ENCODE measurements around the gene PLIN1.

Gene PLIN1

DNA sequence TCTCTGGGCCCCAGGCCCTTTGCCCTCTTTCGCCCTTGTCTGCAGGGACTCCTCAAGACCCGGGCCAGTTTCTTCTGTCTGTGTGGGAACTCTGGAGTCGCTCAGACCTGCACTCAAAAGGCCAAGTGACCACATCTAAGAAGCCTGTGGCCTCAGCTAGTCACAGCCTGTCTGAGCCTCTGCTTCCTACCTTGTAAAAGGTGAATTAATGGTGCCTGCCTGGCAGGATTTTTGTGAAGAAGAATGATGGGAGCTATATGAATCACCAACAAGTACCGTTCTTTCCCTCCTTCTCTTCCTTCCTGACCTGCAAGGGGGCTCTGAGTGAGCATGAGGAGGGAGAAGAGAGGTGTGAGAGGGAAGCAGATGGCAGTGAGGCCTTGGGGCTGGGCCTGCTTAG, 7.5 kb downstream of the PLIN1 start:
- no peak for DNase-seq

- no peak for DNase-seq
Measured at GRCh38 chr15:89670971-89671560, 8.1 kb downstream of the PLIN1 start.

- no peak for DNase-seq
Measured at GRCh38 chr15:89669941-89670340, 9.2 kb downstream of the PLIN1 start.

DNA sequence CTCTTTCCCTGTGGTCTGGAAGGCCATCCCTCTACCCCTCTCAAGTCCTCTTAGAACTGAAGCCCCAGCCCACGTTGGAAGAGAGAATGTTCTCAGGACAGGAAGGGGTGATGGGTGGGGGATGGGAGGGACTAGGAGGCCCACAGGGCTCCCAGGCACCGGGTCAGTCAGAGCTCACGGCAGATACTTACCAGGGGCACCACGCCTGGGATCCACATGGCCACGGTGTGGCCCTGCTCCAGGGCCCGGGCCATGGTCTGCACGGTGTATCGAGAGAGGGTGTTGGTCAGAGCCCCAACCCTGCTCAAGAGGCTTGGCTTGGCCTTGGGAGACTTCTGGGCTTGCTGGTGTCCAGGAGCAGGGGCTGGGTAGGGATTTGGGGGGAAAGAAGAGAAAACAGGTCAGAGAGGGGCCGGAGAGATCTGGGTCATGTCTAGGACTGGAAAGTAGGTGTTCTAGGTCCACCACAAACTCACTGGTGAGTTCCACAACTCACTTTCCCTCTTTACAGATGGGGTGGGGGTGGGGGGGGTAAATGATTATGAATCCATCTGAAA, 9.8 kb downstream of the PLIN1 start:
- DNase-seq = no peak

- DNase-seq = no peak
Measured at GRCh38 chr15:89668171-89668570, 11.0 kb downstream of the PLIN1 start.

- no peak for DNase-seq
Measured at GRCh38 chr15:89667706-89667960, 11.5 kb downstream of the PLIN1 start.

DNA sequence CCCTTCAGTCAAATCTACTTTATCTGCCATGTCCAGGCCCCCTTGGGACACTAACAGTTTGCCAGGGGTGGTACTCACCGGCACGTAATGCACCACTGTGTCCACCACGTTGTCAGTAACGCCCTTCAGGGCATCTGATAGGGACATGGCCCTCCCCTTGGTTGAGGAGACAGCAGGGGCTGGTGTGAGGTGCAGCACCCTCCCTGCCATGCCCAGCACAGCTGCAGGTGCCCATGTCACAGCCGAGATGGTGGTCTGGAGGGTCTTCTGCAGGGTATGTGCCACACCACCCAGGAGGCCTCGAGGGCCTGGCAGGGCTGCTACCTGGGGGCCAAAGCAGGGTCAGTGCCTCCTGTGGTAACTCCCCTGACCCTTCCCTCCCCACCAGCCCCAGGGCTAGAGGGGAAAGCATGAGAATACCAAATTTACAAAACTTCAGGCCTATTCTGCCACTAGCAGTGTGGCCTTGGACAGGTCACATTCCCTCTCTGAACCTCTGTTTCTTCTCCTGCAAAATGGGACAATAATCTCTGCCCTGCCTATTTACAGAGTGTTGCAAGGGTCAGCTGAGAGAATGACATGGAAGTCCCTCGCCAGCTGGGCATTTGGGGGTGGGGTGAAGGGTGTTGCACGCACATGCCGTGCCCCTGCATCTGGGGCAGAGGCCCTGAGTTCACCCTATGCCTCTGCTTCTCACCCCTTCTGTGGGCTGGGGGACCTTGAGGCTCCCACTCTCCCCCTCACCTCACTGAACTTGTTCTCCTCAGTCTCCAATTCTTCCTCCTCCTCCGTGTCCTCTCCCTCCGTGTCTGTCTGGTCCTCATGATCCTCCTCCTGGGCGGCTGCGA, 12.1 kb downstream of the PLIN1 start:
- DNase-seq = no peak

GRCh38 chr15:89666184-89666857, 12.8 kb downstream of the PLIN1 start:
- no peak for DNase-seq

DNA sequence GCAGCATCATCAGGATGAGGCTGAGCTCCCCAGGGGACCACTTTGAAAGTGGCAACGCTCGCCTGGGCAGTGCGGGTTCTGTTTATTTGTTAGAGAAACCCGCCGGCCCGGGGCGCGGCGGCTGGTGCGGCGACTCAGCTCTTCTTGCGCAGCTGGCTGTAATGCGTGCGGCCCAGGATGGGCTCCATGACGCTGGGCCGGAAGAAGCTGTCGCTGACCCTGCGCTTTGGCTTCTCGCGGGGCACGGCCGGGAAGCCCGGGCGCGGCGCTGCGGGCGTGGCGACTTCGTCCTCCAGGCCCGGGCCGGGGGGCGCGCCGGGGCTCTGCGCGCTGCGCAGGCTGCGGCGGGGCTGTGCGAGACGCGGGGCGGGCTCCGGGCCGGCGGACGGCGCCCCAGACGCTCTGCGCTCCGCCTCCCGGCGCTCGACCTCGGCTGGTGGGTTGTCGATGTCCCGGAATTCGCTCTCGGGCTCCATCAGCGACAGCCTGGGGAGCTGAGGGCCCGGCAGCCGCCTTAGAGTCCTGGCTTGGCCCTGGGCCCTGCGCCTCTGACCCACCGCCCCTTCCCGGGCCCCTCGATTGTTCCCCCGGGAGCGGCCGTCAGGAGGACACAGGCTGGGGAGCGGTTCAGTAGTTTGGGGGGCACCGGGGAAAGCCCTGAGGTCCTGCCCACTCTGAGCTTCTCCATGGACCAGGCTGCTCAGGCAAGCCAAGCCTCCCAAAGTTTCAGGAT, 13.6 kb downstream of the PLIN1 start:
- peak; percentile 18 for DNase-seq

GRCh38 chr15:89664441-89665350, 14.5 kb downstream of the PLIN1 start:
- DNase-seq = no peak

DNA sequence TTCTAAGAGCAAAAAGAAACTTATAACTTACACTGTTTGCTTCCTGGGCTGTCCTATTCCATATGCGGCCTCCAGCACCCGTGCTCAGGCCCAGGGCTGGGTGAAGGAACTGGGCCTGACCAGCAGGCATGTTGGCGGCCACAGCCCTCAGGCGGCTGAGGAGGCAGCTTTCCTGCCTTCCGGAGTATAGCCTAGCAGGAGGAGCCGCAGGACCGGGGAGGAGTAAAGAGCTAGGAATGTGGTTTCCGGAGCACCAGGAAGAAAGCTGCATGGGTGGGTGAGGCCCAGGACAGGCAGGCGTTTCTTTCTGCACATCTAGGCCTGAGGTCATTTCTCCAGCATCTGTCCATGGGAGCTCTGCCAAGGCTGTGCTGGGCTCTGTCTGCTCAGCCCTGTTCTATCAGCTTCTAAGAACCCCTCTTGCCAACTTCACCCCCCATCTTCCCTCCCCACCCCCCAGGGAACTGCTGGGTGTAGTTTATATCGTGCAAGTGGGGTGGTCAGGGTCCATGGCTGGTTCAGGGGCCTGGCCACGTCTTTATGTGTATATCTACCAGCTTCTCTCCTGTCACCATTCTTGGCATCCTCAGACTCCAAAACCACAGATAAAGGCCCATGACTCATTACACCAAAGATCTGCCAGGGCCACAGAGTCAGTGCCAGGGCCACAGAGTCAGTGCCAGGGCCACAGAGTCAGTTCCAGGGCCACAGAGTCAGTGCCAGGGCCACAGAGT, 16.1 kb downstream of the PLIN1 start:
- no peak for DNase-seq

- no peak for DNase-seq
Measured at GRCh38 chr15:89660556-89660955, 18.6 kb downstream of the PLIN1 start.

DNA sequence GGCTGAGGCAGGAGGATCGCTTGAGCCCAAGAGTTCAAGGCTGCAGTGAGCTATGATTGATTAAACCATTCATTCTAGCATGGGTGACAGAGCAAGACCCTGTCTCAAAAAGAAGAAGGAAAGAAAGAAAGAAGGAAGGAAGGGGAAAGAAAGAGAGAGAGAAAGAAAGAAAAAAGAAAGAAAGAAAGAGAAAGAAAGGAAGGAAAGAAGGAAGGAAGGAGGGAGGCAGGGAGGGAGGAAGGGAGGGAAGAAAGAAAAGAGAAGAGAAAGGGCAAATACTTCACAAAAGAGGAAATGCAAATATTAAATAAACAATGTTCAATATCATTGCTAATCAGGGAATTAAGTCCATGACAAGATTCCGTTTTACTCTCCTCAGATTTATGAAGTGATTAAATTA, 19.9 kb downstream of the PLIN1 start:
- no peak for DNase-seq

- no peak for DNase-seq
Measured at GRCh38 chr15:89657686-89658200, 21.4 kb downstream of the PLIN1 start.

DNA sequence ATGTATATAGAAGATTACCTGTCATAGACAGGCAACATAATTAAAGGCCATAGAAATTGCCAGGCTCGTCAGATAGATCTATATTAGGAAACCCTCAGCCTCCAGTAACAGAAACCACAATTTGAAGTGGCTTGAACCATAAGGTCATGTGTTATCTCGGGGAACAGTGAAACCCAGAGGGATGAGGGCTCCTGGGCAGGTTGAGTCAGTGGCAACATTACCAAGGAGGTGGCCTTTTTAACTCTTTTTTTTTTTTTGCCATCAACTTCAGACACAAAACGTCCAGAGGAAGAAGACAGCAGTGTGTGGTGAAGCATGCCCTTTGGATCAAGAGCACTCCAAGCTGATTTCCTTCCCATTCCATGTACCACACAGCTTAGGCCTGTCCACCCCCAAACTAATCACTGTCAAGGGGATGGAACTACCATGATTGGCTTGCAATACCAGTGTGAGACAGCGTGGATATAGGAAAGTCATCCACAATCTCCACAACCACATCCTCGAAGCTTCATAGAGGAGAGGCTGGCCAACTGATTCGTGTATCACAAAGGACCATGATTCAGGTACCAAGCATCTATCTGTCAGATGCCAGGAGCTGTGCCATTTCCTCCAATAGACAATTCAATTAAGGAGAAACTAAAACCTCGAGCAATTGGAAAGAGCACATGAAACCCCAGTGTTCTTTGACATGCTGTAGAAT, 22.9 kb downstream of the PLIN1 start:
- no peak for DNase-seq

- DNase-seq = peak; percentile 41
Measured at GRCh38 chr15:89654847-89655805, 24.0 kb downstream of the PLIN1 start, which contains the start of gene KIF7. Gene KIF7, minus strand, starts transcription at chr15:89655467. Its CDS starts 2,537 bp downstream, at chr15:89652930.

GRCh38 chr15:89654301-89654761, 24.8 kb downstream of the PLIN1 start:
- no peak for DNase-seq

GRCh38 chr15:89653578-89653977, 25.6 kb downstream of the PLIN1 start:
- no peak for DNase-seq

- no peak for DNase-seq
Measured at GRCh38 chr15:89652666-89653065, 26.5 kb downstream of the PLIN1 start.

All from NCI-H2227 treated with DMSO at 0.1 percent for 48 hours (cell line).